GM12874 (cell line): Measurements from ENCODE around the gene SCUBE2.

ENCODE experiments used
- TF ChIP-seq, protein P1 (sequence below): IDR thresholded peaks from 2 replicates; pipeline ENCODE4 v1.5.1; 2011; ENCODE audit warnings: low read depth, mild to moderate bottlenecking, control low read depth, low read length, moderate library complexity; ENCODE audit not compliant: insufficient read depth

Gene SCUBE2

GRCh38 chr11:9136741-9137140 lies 45.3 kb upstream of the SCUBE2 start:
- TF ChIP-seq, protein P1, sequence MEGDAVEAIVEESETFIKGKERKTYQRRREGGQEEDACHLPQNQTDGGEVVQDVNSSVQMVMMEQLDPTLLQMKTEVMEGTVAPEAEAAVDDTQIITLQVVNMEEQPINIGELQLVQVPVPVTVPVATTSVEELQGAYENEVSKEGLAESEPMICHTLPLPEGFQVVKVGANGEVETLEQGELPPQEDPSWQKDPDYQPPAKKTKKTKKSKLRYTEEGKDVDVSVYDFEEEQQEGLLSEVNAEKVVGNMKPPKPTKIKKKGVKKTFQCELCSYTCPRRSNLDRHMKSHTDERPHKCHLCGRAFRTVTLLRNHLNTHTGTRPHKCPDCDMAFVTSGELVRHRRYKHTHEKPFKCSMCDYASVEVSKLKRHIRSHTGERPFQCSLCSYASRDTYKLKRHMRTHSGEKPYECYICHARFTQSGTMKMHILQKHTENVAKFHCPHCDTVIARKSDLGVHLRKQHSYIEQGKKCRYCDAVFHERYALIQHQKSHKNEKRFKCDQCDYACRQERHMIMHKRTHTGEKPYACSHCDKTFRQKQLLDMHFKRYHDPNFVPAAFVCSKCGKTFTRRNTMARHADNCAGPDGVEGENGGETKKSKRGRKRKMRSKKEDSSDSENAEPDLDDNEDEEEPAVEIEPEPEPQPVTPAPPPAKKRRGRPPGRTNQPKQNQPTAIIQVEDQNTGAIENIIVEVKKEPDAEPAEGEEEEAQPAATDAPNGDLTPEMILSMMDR = no peak

GRCh38 chr11:9133956-9134355 lies 42.6 kb upstream of the SCUBE2 start:
- TF ChIP-seq, protein P1 = no peak

DNA sequence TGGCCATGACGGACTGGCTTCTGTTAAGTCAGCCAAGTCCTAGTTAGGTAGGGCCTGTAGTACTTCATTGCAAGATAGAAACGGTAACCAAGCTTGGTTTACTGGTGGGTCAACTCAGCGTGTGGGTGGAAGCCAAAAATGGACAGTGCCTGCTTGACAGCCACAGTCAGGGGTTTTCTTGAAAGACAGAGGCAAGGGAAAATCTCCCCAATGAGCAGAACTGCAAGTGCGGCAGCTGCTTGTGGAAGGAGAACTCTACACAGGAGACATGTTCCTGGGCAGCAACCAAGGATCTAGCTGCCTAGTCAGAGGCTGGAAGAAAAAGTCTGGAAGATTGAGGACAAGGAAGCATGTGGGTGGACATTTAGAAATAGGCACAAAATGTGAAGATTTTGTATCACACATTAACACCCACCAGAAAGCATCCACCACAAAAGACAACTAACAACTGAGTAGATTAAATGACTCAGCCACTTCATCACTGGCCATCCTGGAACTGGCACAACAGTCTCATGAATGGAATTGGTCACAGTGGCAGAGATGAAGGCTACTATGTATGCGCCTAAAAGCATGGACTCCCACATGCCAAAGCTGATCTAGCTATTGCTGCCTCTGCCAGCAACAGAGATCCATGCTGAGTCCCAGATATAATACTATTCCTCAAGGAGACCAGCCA lies 40.9 kb upstream of the SCUBE2 start:
- TF ChIP-seq, protein P1 = no peak

GRCh38 chr11:9130297-9130696 lies 38.9 kb upstream of the SCUBE2 start:
- TF ChIP-seq, protein P1 = 0 out of 2 replicates have a peak, but pooled peaks have one; percentile 7

DNA sequence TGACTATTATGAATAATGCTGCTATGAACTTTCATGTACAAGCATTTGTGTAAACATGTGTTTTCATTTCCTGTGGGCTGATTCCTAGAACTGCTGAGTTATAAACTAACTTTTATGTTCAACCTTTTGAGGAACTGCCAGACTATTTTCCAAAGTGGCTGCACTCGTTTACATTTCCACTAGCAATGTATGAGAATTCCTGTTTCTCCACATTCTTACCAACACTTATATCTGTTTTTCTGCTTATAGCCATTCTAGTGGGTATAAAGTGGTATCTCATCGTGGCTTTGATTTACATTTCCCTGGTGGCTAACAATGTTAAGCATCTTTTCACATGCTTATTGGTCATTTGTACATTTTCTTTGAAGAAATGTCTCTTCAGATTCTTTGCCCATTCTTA lies 35.2 kb upstream of the SCUBE2 start:
- TF ChIP-seq, protein P1 = no peak

- TF ChIP-seq, protein P1 = no peak
These were observed 33.9 kb upstream of the SCUBE2 start for GRCh38 chr11:9125185-9125886.

- TF ChIP-seq, protein P1 = no peak
These were observed 32.4 kb upstream of the SCUBE2 start for GRCh38 chr11:9123595-9124304.
